Measurements from ENCODE around the gene SPATA1.

Gene SPATA1

DNA sequence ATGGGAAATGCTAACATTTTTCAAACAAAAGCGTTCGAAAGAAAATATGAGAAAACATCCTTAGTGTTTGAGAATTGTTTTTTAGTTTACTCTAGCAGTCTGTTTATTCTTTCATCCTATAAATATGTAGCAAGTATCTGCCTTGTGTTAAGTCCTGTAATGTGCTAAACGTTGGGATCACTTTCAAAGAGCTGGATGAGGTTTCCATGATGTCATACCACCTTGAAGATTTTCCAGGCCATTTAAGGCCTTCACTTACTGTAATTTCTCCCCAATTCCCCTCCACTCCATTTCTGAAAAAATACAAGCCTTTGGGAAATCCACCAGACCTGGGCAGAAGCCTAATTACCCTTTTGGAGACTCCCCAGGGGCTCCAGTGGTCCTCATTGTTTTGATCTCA is 92.2 kb downstream of the SPATA1 start:
- DNase-seq (ENCODE audit: low read depth), result peak; percentile 22
- Histone ChIP-seq H3K36me3 (ENCODE audit: control insufficient read depth, insufficient read depth, low read length, severe bottlenecking) (no peaks in the 10 kb centered on the region), H3K27me3 (replicated peaks; ENCODE audit: control insufficient read depth, insufficient read depth, low read length) (no peaks in the 10 kb centered on the region), H3K4me1 (ENCODE audit: control insufficient read depth, insufficient read depth, low read length) (peaks cover 20% of the 10 kb centered on the region), H3K9ac (ENCODE audit: low read length) (no peak overlapping the region), H3K4me3 (ENCODE audit: low read length) (no peak overlapping the region), H3K9me3 (ENCODE audit: control insufficient read depth, low read length) (no peaks in the 10 kb centered on the region)

DNA sequence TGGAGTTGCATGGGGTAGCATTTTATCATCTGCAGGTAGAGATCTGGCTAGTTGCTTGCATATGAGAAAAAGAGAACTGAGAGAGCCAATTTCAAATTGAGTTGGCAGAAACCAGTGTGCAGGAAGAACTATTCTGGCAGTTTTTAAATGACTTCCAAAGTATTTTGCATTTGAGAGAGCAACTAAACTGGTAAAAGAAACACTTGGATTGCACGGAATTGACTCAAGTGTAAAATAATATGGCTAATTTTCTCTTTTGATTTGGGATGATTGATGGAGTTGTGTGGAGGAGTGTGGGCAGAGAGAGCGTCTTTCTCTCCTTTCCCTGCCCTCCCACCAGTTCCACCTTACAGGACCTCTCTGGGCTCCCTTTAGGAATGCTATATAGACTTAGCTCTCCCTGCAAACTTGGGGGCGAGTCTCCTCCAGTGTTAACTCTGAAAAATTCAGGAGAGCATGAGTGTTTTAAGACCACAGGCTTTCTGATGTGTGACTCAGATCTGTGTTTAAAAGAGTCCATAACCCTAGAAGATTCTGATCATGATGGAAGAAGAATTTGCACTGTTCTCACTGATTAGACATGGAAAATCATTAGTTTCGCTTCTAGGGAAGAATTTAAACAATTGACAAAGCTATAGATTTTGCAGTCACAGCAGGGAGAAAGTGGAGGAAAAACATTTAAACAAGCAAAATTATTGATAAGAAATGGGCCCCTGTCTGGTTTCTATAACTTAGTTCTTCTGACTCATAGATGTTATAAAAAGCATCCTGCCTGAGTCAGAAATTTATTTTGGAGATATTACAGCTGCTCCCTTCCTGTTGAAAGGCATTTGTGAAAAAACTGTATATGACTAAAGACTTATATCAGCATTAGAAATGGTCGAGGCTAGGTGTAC is 92.9 kb downstream of the SPATA1 start:
- DNase-seq (ENCODE audit: low read depth), result peak; percentile 78
- Histone ChIP-seq H3K4me1 (ENCODE audit: control insufficient read depth, insufficient read depth, low read length) (peaks cover 24% of the 10 kb centered on the region), H3K36me3 (ENCODE audit: control insufficient read depth, insufficient read depth, low read length, severe bottlenecking) (no peaks in the 10 kb centered on the region), H3K9me3 (ENCODE audit: control insufficient read depth, low read length) (no peaks in the 10 kb centered on the region), H3K4me3 (ENCODE audit: low read length) (peak overlapping the region; percentile 21), H3K9ac (ENCODE audit: low read length) (peak overlapping the region; percentile 17), H3K27me3 (replicated peaks; ENCODE audit: control insufficient read depth, insufficient read depth, low read length) (no peaks in the 10 kb centered on the region)

DNA sequence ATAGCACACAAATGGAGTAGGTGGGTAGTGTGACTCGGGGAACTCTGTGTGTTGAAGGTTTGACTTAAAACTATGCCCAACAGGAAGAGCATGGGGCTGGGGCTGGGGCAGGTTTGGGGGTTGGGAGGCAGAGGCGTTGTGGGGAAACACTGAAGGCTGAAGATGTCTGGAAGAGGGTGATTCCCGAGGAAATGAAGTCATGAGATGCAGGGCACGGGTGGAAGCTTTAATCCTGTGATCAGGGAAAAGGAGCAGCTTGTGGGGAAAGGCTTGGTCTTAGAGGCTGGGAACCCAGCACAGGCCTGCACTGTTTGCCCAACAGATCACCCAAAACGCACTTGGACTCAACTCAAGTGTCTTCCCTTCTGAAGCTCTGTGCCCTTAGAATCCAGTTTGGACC is 94.6 kb downstream of the SPATA1 start:
- H3K27me3 ChIP-seq (replicated peaks; ENCODE audit: control insufficient read depth, insufficient read depth, low read length), result no peaks in the 10 kb centered on the region

DNA sequence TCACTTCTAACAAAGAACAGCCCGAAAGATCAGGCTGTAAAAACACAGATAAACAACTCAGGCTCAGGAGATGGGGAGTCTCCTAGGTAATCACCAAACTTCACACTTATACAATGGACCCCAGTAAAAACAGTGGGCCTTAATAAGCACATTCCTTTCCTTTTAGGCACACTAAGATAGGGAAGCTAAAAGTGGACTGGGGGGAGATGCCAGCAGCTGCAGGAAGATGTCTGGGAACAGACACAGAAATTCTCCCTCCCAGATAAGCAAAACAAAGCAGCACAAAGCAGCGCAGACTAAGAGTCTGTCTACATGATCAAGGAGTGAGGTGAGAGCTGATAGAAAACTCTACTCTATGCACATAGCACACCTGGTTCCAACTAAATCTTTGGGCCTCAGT is 97.0 kb downstream of the SPATA1 start:
- DNase-seq (ENCODE audit: low read depth), result peak; percentile 25
- peak overlapping the region; percentile 62 for H3K9ac ChIP-seq (ENCODE audit: low read length)
- no peaks in the 10 kb centered on the region for H3K36me3 ChIP-seq (ENCODE audit: control insufficient read depth, insufficient read depth, low read length, severe bottlenecking)
- no peaks in the 10 kb centered on the region for H3K27me3 ChIP-seq (replicated peaks; ENCODE audit: control insufficient read depth, insufficient read depth, low read length)
- H3K4me1 ChIP-seq (ENCODE audit: control insufficient read depth, insufficient read depth, low read length), result peaks cover 29% of the 10 kb centered on the region
- H3K9me3 ChIP-seq (ENCODE audit: control insufficient read depth, low read length), result peaks cover 3% of the 10 kb centered on the region
- H3K4me3 ChIP-seq (ENCODE audit: low read length), result peak overlapping the region; percentile 78

More for the DNA sequence above, 94.6 kb downstream of the SPATA1 start:
- H3K9me3 ChIP-seq (ENCODE audit: control insufficient read depth, low read length), result peaks cover 3% of the 10 kb centered on the region
- DNase-seq (ENCODE audit: low read depth), result no peak
- peaks cover 29% of the 10 kb centered on the region for H3K4me1 ChIP-seq (ENCODE audit: control insufficient read depth, insufficient read depth, low read length)
- no peak overlapping the region for H3K4me3 ChIP-seq (ENCODE audit: low read length)
- H3K36me3 ChIP-seq (ENCODE audit: control insufficient read depth, insufficient read depth, low read length, severe bottlenecking), result no peaks in the 10 kb centered on the region
- no peak overlapping the region for H3K9ac ChIP-seq (ENCODE audit: low read length)

DNA sequence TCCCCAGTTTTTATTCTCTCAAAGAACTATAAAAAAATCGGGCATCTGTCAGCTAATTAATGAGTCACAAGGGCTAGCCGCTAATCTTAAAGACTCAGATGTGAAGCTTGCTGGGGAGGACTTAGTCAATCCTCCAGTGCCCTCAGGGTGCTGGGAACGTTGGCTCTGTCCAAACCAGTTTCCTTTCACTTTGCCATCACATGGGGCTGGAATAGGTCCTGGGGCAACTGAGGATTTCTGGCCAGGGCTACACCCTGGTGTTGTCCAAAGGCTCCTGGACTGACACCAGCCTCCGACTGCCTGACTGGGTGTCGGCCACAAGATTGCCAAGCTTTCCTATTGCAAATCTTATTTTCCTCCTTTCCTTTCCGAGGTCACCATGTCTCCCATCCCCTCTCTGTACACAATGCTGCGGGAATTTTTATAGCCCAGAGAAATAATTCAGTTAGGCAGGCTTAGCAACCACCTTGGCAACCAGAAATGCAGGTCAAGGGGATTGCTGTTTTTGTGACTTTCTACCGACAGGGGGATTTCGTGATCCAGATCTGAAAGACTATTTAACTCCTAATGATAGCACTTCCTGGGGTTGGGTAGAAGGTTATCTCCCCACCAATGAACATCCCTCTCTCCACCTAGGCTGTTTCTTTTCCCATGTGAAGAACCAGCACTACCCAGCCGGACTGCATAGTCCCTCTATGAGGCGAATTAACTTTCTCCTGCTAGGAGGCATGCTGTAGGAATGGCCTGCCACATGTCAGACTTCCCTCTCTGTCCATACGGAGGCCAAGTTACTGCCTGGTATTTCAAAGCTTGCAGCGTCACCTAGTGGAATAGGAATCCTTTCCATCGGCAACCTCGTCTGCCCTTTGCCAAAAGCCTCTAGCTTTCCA is 98.0 kb downstream of the SPATA1 start:
- Histone ChIP-seq H3K27me3 (replicated peaks; ENCODE audit: control insufficient read depth, insufficient read depth, low read length) (no peaks in the 10 kb centered on the region), H3K4me3 (ENCODE audit: low read length) (peak overlapping the region; percentile 78), H3K4me1 (ENCODE audit: control insufficient read depth, insufficient read depth, low read length) (peaks cover 22% of the 10 kb centered on the region), H3K9ac (ENCODE audit: low read length) (peak overlapping the region; percentile 62), H3K36me3 (ENCODE audit: control insufficient read depth, insufficient read depth, low read length, severe bottlenecking) (no peaks in the 10 kb centered on the region), H3K9me3 (ENCODE audit: control insufficient read depth, low read length) (peaks cover 3% of the 10 kb centered on the region)
- DNase-seq (ENCODE audit: low read depth), result peak; percentile 93

DNA sequence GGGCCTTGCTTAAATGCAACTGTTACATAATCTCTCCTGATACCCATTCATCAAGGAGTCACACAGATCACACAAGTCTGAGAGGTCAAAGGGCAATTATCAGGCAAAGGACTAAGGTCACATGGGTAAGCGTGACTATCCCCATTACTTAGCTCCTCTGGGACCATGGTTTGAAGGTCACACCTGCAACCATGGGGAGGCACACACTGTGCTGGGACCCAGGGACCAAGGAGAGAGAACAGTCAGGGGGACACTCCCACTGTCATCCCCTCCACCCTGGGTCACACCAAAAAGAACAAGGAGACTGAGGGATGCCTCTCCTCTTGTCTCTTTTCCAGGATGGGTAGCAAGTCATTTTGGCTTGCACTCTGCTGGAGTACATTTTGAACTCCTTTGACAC is 99.0 kb downstream of the SPATA1 start:
- peaks cover 3% of the 10 kb centered on the region for H3K9me3 ChIP-seq (ENCODE audit: control insufficient read depth, low read length)

DNA sequence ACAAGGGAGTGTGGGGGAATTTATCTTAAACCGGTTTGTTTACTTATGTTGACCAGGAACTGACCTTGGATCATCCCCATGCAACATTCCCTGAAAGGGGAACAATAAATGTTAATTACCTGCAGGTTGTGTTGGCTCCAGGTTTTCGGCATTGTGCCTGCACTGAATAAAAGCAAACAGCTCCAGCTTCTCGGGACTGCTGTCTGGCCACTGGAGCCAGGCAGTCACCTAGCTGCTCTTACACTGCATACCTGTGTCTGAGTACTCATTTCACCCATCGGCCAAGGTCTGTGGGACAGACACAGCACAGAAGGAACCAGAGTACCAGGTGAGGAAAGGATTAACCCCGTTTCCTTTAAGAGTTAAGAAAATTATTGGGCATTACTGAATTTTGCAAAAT is 100.8 kb downstream of the SPATA1 start:
- no peak for DNase-seq (ENCODE audit: low read depth)
- no peak overlapping the region for H3K4me3 ChIP-seq (ENCODE audit: low read length)
- no peaks in the 10 kb centered on the region for H3K27me3 ChIP-seq (replicated peaks; ENCODE audit: control insufficient read depth, insufficient read depth, low read length)
- no peaks in the 10 kb centered on the region for H3K36me3 ChIP-seq (ENCODE audit: control insufficient read depth, insufficient read depth, low read length, severe bottlenecking)
- no peak overlapping the region for H3K9ac ChIP-seq (ENCODE audit: low read length)
- H3K9me3 ChIP-seq (ENCODE audit: control insufficient read depth, low read length), result peaks cover 3% of the 10 kb centered on the region
- peaks cover 14% of the 10 kb centered on the region for H3K4me1 ChIP-seq (ENCODE audit: control insufficient read depth, insufficient read depth, low read length)

More for the DNA sequence above, 99.0 kb downstream of the SPATA1 start:
- DNase-seq (ENCODE audit: low read depth), result no peak
- no peaks in the 10 kb centered on the region for H3K36me3 ChIP-seq (ENCODE audit: control insufficient read depth, insufficient read depth, low read length, severe bottlenecking)
- no peaks in the 10 kb centered on the region for H3K27me3 ChIP-seq (replicated peaks; ENCODE audit: control insufficient read depth, insufficient read depth, low read length)
- no peak overlapping the region for H3K4me3 ChIP-seq (ENCODE audit: low read length)
- peaks cover 14% of the 10 kb centered on the region for H3K4me1 ChIP-seq (ENCODE audit: control insufficient read depth, insufficient read depth, low read length)
- no peak overlapping the region for H3K9ac ChIP-seq (ENCODE audit: low read length)

DNA sequence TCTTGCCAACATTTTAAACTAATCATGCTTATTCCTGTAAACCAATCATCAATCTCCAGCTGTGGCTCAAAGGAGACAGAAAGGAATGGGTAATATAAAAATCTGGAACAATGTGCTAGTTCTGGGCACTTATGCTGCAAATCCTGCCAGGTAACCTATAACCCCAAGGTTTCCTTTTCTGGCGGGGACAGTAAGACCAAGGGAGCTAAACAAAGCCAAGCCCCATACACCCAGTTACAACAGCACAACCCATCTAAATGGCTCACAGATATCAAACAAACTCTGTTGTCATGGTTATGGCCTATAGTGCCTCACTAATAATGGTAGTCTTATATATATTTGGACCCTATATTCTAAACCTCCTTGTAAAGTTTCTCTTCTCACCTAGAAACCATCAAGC is 104.9 kb downstream of the SPATA1 start:
- peaks cover 11% of the 10 kb centered on the region for H3K9me3 ChIP-seq (ENCODE audit: control insufficient read depth, low read length)
- DNase-seq (ENCODE audit: low read depth), result no peak
- H3K4me3 ChIP-seq (ENCODE audit: low read length), result no peak overlapping the region
- H3K4me1 ChIP-seq (ENCODE audit: control insufficient read depth, insufficient read depth, low read length), result no peaks in the 10 kb centered on the region
- no peak overlapping the region for H3K9ac ChIP-seq (ENCODE audit: low read length)
- H3K36me3 ChIP-seq (ENCODE audit: control insufficient read depth, insufficient read depth, low read length, severe bottlenecking), result no peaks in the 10 kb centered on the region
- no peaks in the 10 kb centered on the region for H3K27me3 ChIP-seq (replicated peaks; ENCODE audit: control insufficient read depth, insufficient read depth, low read length)

DNA sequence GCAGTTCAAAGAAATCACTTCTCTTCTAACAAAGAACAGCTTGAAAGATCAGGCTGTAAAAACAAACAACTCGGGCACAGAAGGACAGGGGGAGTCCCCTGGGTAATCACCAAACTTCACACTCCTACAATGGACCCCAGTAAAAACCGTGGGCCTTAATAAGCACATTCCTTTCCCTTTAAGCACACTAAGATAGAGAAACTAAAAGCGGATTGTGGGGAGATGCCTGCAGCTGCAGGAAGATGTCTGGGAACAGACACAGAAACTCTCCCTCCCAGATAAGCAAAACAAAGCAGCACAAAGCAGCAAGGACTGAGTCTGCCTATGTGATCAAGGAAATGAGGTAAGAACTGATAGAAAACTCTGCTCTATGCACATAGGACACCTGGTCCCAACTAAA is 105.6 kb downstream of the SPATA1 start:
- no peaks in the 10 kb centered on the region for H3K4me1 ChIP-seq (ENCODE audit: control insufficient read depth, insufficient read depth, low read length)
- peaks cover 11% of the 10 kb centered on the region for H3K9me3 ChIP-seq (ENCODE audit: control insufficient read depth, low read length)
- H3K27me3 ChIP-seq (replicated peaks; ENCODE audit: control insufficient read depth, insufficient read depth, low read length), result no peaks in the 10 kb centered on the region
- H3K9ac ChIP-seq (ENCODE audit: low read length), result no peak overlapping the region
- no peaks in the 10 kb centered on the region for H3K36me3 ChIP-seq (ENCODE audit: control insufficient read depth, insufficient read depth, low read length, severe bottlenecking)
- no peak overlapping the region for H3K4me3 ChIP-seq (ENCODE audit: low read length)
- DNase-seq (ENCODE audit: low read depth), result peak; percentile 55

DNA sequence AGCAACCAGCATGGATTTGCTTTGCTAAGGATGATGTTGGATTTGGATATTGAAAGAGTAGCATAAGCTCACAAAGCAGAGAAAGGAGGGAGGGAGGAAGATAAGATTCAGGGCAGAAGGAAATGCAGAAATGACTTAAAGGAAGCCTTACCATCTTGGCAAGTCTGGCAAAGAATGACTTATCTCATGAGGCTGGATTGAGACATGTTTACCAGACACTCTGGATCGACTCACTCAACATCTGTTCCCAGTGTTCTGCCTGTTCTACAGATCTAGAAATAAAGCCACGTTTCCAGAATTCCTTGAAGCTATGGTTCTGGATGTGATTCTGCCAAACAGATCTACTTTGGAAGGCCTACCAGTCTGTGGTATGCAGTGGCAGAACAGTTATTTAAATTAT is 106.8 kb downstream of the SPATA1 start:
- H3K9me3 ChIP-seq (ENCODE audit: control insufficient read depth, low read length), result peaks cover 11% of the 10 kb centered on the region
- H3K9ac ChIP-seq (ENCODE audit: low read length), result no peak overlapping the region
- H3K4me3 ChIP-seq (ENCODE audit: low read length), result no peak overlapping the region
- no peaks in the 10 kb centered on the region for H3K36me3 ChIP-seq (ENCODE audit: control insufficient read depth, insufficient read depth, low read length, severe bottlenecking)
- H3K4me1 ChIP-seq (ENCODE audit: control insufficient read depth, insufficient read depth, low read length), result no peaks in the 10 kb centered on the region
- no peaks in the 10 kb centered on the region for H3K27me3 ChIP-seq (replicated peaks; ENCODE audit: control insufficient read depth, insufficient read depth, low read length)
- DNase-seq (ENCODE audit: low read depth), result peak; percentile 27

DNA sequence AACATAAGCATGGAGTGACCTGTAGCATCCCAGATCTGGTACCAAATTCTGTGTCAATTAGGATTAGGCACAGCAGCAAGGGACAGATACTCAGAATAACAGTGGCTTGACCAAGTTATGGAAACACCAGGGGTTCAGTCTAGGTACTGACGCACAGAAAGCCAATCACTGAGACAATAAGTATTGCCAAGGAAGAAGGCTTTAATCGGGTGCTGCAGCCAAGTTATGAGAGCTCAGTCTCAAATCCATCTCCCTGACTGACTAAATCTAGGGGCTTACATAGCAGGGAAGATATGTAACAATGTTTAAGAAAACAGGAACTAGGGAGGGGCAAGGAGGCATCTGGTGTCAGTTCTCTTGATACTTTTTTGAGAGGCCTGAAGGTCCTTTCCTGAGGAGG is 107.7 kb downstream of the SPATA1 start:
- no peak for DNase-seq (ENCODE audit: low read depth)
- Histone ChIP-seq H3K36me3 (ENCODE audit: control insufficient read depth, insufficient read depth, low read length, severe bottlenecking) (no peaks in the 10 kb centered on the region), H3K27me3 (replicated peaks; ENCODE audit: control insufficient read depth, insufficient read depth, low read length) (no peaks in the 10 kb centered on the region), H3K4me1 (ENCODE audit: control insufficient read depth, insufficient read depth, low read length) (no peaks in the 10 kb centered on the region), H3K9ac (ENCODE audit: low read length) (no peak overlapping the region), H3K4me3 (ENCODE audit: low read length) (no peak overlapping the region), H3K9me3 (ENCODE audit: control insufficient read depth, low read length) (peaks cover 11% of the 10 kb centered on the region)
